Kidney tubule cell (primary cell): ENCODE results near the gene PADI4.
A peak's percentile ranks its signal among the peaks of the same experiment; 100 is the strongest.

Experiments
- DNase-seq: peaks from one replicate; pipeline ENCODE4 v3.0.0-alpha.2; 2018; ENCODE audit warnings: low spot score

Gene PADI4

DNA sequence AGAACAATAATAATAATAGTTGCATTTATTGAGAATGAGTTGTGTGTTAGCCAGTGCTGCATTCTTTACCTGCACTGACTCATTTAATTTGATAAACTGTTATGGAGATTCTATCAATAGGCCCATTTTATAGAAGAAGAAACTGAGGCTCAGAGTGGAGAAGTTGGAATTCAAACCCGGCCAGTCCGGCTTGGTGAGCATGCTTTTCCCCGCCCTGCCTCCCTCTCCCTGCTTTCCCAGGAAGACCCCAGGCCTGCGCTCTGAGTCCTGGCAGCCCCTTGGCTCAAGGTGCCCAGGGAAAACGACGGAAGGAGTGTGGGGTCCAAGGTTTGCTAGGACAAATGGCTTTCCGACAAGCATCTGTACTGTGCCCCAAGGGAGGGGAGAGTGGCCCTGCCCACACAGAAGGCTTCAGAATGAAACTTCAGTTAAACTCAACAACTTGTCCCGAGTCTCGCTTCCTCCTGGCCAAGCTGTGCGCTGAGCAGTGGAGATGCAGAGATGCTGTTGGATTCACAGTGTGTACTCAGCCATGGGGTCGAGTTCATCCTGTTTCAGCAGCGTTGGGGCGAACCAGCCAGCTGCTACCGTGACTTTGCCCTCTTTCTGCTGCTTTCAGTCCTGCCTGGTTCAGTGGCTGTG, 40.7 kb downstream of the PADI4 start:
- no peak for DNase-seq

- DNase-seq: no peak
These were observed 42.1 kb downstream of the PADI4 start for GRCh38 chr1:17350083-17350482.

DNA sequence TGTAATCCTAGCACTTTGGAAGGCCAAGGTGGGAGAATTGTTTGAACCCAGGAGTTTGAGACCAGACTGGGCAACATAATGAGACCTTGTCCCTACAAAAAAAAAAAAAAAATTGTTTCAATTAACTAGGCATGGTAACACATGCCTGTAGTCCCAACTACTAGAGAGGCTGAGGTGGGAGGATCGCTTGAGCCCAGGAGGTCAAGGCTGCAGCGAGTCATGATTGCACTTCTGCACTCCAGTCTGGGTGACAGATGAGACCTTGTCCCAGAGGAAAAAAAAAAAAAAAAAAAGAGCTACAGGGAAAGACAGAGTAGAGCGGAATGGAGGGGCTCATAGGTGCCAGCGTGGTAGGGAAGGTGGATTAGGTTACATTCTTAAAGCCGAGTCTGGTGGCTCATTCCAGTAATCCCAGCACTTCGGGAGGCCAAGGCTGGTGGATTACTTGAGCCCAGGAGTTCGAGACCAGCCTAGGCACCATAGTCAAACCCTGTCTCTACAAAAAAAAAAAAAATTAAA, 43.0 kb downstream of the PADI4 start:
- DNase-seq: no peak

DNA sequence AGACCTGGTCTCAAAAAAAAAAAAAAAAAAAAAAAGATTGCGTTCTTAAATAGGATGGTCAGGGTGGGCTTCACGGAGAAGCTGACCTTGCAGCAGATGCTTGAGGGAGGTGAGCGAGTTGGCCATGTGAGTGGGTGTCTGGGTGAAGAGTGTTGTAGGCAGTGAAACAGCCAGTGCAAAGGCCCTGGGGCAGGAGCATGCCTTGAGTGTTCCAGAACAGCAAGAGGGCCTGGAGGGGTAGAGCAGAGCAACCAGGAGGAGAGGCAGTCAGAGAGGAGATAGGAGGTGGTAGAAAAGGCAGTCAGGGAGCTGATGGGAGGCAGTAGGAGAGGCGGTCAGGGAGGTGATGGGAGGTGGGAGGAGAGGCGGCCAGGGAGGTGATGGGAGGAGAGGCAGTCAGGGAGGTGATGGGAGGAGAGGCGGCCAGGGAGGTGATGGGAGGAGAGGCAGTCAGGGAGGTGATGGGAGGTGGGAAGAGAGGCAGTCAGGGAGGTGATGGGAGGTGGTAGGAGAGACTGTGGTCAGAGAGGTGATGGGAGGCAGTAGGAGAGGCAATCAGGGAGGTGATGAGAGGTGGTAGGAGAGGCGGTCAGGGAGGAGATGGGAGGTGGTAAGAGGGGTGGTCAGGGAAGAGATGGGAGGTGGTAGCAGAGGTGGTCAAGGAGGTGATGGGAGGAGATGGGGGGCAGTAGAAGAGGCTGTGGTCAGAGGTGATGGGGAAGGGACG, 43.8 kb downstream of the PADI4 start:
- no peak for DNase-seq

GRCh38 chr1:17352419-17352909, 44.5 kb downstream of the PADI4 start:
- no peak for DNase-seq

DNA sequence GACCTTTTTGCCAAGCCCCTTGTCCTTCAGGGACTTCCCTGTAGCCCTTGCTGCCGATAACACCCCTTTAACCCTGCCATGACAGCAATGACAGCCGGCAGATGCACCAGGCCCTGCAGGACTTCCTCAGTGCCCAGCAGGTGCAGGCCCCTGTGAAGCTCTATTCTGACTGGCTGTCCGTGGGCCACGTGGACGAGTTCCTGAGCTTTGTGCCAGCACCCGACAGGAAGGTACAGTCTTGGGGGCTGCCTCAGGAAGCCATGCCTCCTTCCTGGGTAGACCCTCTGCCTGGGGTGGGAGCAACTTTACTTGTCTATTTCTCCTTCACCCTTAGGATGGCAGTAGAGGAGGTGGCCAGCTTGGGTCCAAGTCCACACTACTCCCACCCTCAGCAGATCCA, 47.9 kb downstream of the PADI4 start:
- no peak for DNase-seq

GRCh38 chr1:17356387-17357026, 48.5 kb downstream of the PADI4 start:
- DNase-seq: no peak

DNA sequence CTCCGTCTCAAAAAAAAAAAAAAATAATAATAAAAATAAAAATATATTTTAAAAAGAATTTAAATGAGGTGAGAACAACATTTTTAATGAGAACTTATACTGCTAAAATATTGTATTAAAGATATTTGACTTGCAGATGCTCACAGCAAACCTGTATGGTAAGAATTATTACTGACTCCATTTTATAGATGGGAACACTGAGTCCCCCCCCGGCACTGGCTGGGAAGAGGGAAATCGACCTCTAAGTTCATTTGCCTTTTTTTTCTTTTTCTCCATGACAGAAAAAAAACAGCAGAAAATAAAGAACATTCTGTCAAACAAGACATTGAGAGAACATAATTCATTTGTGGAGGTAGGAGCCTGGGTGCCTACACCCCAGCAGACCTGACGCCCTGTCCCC, 50.6 kb downstream of the PADI4 start:
- no peak for DNase-seq

GRCh38 chr1:17359031-17359430, 51.0 kb downstream of the PADI4 start:
- no peak for DNase-seq

DNA sequence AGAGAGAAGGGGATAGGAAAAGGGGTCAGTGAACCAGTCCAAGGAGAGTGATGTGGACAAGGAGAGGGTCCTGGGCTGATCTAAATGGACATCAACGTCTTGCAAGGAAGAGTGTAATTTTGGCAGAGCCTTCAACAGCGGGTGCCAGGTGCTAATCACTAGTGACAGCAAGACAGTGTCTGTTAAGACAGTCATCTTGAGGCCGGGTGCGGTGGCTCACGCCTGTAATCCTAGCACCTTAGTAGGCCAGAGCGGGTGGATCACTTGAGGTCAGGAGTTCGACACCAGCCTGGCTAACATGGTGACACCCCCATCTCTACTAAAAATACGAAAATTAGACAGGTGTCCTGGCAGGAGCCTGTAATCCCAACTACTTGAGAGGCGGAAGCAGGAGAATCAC, 51.8 kb downstream of the PADI4 start:
- DNase-seq: no peak

GRCh38 chr1:17360272-17360956, 52.4 kb downstream of the PADI4 start:
- no peak for DNase-seq

- no peak for DNase-seq
These were observed 53.7 kb downstream of the PADI4 start for GRCh38 chr1:17361687-17362086.

- DNase-seq: no peak
These were observed 55.4 kb downstream of the PADI4 start for GRCh38 chr1:17363351-17363750.

DNA sequence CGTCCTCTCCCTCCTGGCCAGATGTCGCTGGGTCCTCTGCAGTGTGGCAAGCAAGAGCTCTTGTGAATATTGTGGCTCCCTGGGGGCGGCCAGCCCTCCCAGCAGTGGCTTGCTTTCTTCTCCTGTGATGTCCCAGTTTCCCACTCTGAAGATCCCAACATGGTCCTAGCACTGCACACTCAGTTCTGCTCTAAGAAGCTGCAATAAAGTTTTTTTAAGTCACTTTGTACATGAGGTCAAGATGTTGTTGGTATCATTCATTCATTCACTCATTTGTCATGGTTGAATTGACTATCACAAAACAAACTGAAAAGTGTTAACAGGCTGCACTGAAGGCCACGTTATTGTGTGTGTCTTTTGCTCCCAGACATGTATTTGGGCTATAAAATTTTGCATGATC, 55.8 kb downstream of the PADI4 start:
- no peak for DNase-seq

- no peak for DNase-seq
These were observed 57.3 kb downstream of the PADI4 start for GRCh38 chr1:17365293-17365692.

- peak; percentile 78 for DNase-seq
These were observed 61.5 kb downstream of the PADI4 start for GRCh38 chr1:17369466-17369865.

- peak; percentile 55 for DNase-seq
These were observed 62.6 kb downstream of the PADI4 start for GRCh38 chr1:17370618-17371017.

DNA sequence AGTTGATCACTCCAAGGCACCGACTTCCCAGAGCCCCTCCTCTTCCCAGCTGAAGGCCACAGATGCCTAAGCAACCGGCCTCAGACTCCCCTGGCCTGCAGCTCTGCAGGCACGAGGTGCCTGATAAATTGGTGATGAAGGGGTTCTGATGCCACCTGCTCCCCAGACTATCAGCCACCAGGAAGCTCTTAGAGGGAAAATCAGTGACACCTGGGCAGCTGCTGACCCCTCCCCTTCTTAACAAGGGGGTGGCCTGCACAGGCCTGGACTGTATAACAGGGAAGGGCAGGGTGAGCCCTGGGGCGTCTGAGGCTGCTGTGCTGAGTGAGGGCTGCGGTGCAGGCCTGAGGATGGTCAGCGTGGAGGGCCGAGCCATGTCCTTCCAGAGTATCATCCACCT, 63.9 kb downstream of the PADI4 start, which contains the start of gene PADI6:
Gene PADI6, plus strand, starts transcription at position 301 of the 400 bp plus-strand sequence. Its CDS starts 50 bp downstream, at position 351.
- no peak for DNase-seq

- no peak for DNase-seq
These were observed 65.0 kb downstream of the PADI4 start for GRCh38 chr1:17372955-17373354.

- no peak for DNase-seq
These were observed 67.7 kb downstream of the PADI4 start for GRCh38 chr1:17375651-17376050.

DNA sequence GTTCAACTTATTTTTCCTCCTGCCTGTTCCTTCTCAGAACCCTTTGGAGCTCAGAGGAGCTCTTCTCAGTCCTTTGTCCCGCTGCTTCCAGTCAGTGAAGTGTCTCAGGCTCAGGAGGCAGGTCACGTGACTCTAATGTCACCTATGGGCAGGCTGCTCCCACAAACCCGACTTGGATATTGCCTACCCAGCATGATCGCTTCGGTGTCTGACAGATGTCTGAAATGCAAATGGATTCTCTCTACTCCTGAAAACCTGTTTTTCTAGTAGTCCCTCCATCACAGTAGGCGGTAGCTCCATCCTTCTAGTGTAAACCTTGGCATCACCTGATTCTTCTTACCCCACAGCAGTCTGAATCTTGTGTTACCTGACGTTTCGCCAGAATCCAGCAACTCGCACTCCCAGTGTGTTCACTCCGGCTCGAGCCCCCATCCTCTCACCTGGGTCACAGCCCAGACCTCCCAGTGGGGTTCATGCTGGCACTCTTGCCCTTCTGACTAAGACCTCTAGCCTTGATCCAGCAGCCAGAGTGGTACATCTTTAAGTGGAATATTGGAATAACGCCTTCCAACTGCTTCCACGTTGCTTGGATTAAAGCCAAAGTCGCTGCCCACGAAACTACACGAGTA, 69.4 kb downstream of the PADI4 start:
- DNase-seq: peak; percentile 5

DNA sequence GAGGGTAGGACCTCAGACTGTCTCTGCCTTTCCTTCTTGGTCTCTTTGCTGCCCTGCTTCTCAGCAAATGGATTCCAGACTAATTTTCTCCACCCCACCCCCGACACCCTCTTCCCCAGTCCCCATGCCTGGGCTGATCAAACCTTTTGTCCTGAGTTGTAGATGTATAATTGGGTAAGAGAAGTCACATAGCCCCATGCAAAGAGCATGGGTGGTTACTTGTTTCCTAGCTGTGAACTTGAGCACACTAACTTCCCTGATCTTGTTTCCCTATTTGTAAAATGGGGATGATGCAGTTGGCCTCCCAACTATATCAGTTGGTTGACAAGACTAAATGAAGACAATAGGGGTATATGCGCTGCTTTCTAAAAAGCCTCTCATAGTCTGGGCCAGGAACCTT, 73.2 kb downstream of the PADI4 start:
- no peak for DNase-seq
